HEK293T (cell line): ENCODE measurements around the gene GRIN2C.

ENCODE experiments used
- FOXA1 ChIP-seq: fragments of 450-650 bp; IDR thresholded peaks from 2 replicates; pipeline ENCODE4 v1.6.1; 2016; ENCODE audit warnings: mild to moderate bottlenecking
- FOXK2 ChIP-seq: fragments of 450-650 bp; IDR thresholded peaks from 2 replicates; pipeline ENCODE4 v1.6.1; 2016; ENCODE audit warnings: mild to moderate bottlenecking
- FOXM1 ChIP-seq: fragments of 450-650 bp; IDR thresholded peaks from 2 replicates; pipeline ENCODE4 v1.6.1; 2017; ENCODE audit warnings: mild to moderate bottlenecking, borderline replicate concordance
- NFRKB ChIP-seq: fragments of 450-650 bp; IDR thresholded peaks from 2 replicates; pipeline ENCODE4 v1.6.1; 2016; ENCODE audit warnings: mild to moderate bottlenecking, moderate library complexity
- SP1 ChIP-seq: fragments of 450-650 bp; IDR thresholded peaks from 2 replicates; pipeline ENCODE4 v1.6.1; 2017
- TF ChIP-seq, protein P1 (sequence below): fragments of 450-650 bp; IDR thresholded peaks from 2 replicates; pipeline ENCODE4 v1.6.1; 2016

DNA sequence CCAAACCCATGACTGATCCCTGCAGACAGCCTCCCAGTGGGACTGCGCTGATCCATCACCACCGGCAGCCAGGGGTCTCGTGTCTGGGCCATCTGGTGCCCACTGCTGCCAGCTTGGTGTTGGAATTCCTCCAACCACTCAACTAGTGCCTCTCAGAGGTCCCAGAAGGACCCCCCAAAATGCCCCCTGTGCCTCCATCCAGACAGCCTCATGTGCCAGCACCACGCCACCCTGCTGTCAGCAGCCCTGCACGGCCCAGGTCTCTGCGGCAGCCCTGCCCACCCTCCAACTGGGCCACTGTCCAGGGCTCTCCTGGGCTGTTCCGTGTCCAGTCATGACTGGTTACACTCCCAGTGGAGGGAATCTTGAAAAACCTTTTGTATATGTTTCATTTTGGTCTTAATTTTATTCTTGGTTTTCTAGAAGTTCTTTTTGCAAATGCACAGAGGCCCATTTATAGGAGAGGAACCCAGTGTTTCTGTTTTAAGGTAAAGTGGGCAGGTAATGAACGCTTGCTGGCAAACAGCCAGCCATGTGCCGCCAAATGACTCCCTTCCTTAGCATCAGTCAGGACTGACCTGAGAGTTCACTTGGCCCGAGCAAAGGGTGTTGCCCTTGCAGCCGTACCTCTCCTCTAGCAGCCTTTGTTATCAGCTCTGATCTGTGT, 34.6 kb downstream of the GRIN2C start:
- TF ChIP-seq FOXM1 (no peak), FOXA1 (no peak), SP1 (no peak), NFRKB (no peak), FOXK2 (no peak)
- TF ChIP-seq, protein P1, sequence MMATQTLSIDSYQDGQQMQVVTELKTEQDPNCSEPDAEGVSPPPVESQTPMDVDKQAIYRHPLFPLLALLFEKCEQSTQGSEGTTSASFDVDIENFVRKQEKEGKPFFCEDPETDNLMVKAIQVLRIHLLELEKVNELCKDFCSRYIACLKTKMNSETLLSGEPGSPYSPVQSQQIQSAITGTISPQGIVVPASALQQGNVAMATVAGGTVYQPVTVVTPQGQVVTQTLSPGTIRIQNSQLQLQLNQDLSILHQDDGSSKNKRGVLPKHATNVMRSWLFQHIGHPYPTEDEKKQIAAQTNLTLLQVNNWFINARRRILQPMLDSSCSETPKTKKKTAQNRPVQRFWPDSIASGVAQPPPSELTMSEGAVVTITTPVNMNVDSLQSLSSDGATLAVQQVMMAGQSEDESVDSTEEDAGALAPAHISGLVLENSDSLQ = no peak
